K562 (cell line): Measurements from ENCODE around the gene KCNG3. TPM values are rescaled to one million over a fixed set of nuclear protein-coding genes. Genes with fewer than 3 reads are reported as not detected.
A peak's percentile ranks its signal among the peaks of the same experiment; 100 is the strongest.

Source experiments
- ATAC-seq: fragments of 200-7000 bp; cut with Tn5 transposase; 3 replicates; pipeline ENCODE4 v1.9.1; 2020; ENCODE audit warnings: moderate library complexity
- BruUV-seq: library from RNA; stranded (reverse); fragments of 400-500 nt; replicated peaks from 2 replicates; lab custom pipeline; 2021; lab: Mats Ljungman, UMichigan
- CTCF ChIA-PET: fragments of 300-600 bp; formaldehyde crosslinking; extraction: SDS; loops from one replicate; lab custom pipeline; 2021; ENCODE audit warnings: low intra/inter-chr PET ratio; lab: Yijun Ruan, JAX
- POLR2A ChIA-PET: fragments of 300-600, 350-650 bp; sonication (Branson Sonifier 250); formaldehyde crosslinking; extraction: SDS; loops from one replicate; lab custom pipeline; 2021; ENCODE audit warnings: antibody characterized with exemption, inconsistent platforms; lab: Yijun Ruan, JAX
- DNase-seq, 4 experiments: peaks; one replicate each; pipeline versions ENCODE4 v3.0.0 to v3.0.0-alpha.2; 2011 to 2018; ENCODE audit warnings: low spot score in 3 of 4, mixed read lengths in 3 of 4; ENCODE audit errors: extremely low read depth in 1 of 4
- FAIRE-seq: peaks from 2 replicates; lab custom pipeline; 2011; peaks lifted over from hg19 to GRCh38; lab: Jason Lieb, UNC
- H2AFZ ChIP-seq: 2 replicates; pipeline ENCODE4 v1.6.0; 2011; ENCODE audit warnings: low read depth, low read length, control low read depth, inconsistent platforms
- H3K27ac ChIP-seq: fragments of 200-600 bp; 3 replicates; pipeline ENCODE4 v1.8.0; 2011; ENCODE audit warnings: low read depth, mild to moderate bottlenecking, control low read depth, inconsistent platforms, low read length, moderate library complexity, mixed read lengths; ENCODE audit errors: extremely low read depth
- H3K27me3 ChIP-seq, 2 experiments: fragments of 300-600 bp in 1 of 2; 2 replicates in 1 of 2; 3 replicates in 1 of 2; pipeline versions ENCODE4 v1.6.0 to v1.8.0; 2011; ENCODE audit warnings: inconsistent platforms in 2 of 2, low read length in 2 of 2, mild to moderate bottlenecking in 1 of 2, mixed read lengths in 1 of 2, moderate library complexity in 1 of 2; ENCODE audit not compliant: control insufficient read depth in 2 of 2, insufficient read depth in 2 of 2
- H3K36me3 ChIP-seq: fragments of 300-600 bp; 3 replicates; pipeline ENCODE4 v1.8.0; 2011; ENCODE audit warnings: mild to moderate bottlenecking, low read length, inconsistent platforms; ENCODE audit not compliant: control insufficient read depth, insufficient read depth
- H3K4me1 ChIP-seq, 2 experiments: fragments of 200-600 bp in 1 of 2; replicated peaks in 1 of 2; 2 replicates in 1 of 2; 3 replicates in 1 of 2; pipeline versions ENCODE4 v1.5.1 to v1.8.0; 2011; ENCODE audit warnings: inconsistent platforms in 2 of 2, low read length in 2 of 2, mild to moderate bottlenecking in 1 of 2, mixed read lengths in 1 of 2, moderate library complexity in 1 of 2; ENCODE audit not compliant: control insufficient read depth in 2 of 2, insufficient read depth in 2 of 2
- H3K4me2 ChIP-seq: 2 replicates; pipeline ENCODE4 v1.6.1; 2011; ENCODE audit warnings: low read length, control low read depth, inconsistent platforms, mixed read lengths; ENCODE audit not compliant: insufficient read depth
- H3K4me3 ChIP-seq: fragments of 200-600 bp; sonication (generic), shearing (Covaris generic); 2 replicates; pipeline ENCODE4 v1.5.1; 2016; ENCODE audit warnings: control low read depth, inconsistent platforms
- H3K79me2 ChIP-seq: fragments of 200-600 bp; 3 replicates; pipeline ENCODE4 v1.8.0; 2011; ENCODE audit warnings: low read length, inconsistent platforms; ENCODE audit not compliant: control insufficient read depth, insufficient read depth
- H3K9ac ChIP-seq, 2 experiments: 2 replicates each; pipeline versions ENCODE4 v1.6.0 to v1.6.1; 2011; ENCODE audit warnings: low read depth in 2 of 2, low read length in 2 of 2, control low read depth in 1 of 2, inconsistent platforms in 1 of 2, mild to moderate bottlenecking in 1 of 2, mixed read lengths in 1 of 2; ENCODE audit not compliant: insufficient read depth in 1 of 2
- H3K9me1 ChIP-seq: one replicate; pipeline ENCODE4 v1.6.0; 2011; ENCODE audit warnings: inconsistent platforms, mild to moderate bottlenecking, low read length, moderate library complexity; ENCODE audit not compliant: control insufficient read depth, insufficient read depth
- H3K9me3 ChIP-seq: replicated peaks from 2 replicates; pipeline ENCODE4 v1.5.1; 2011; ENCODE audit warnings: low read depth, low read length, inconsistent platforms; ENCODE audit not compliant: control insufficient read depth, insufficient read depth
- H4K20me1 ChIP-seq: replicated peaks from 2 replicates; pipeline ENCODE4 v1.6.1; 2011; ENCODE audit warnings: low read length, inconsistent platforms, mixed read lengths; ENCODE audit not compliant: control insufficient read depth, insufficient read depth
- CEBPB ChIP-seq: fragments of 450-650 bp; IDR thresholded peaks from 2 replicates; pipeline ENCODE4 v1.6.1; 2016; ENCODE audit warnings: missing genetic modification characterization, missing compliant biosample characterization
- MCM3 ChIP-seq: fragments of 450-650 bp; IDR thresholded peaks from 2 replicates; pipeline ENCODE4 v1.6.1; 2016
- WGBS: fragments of 100-300 bp; shearing (Covaris generic); methylation state at CpG from one replicate; pipeline ENCODE4 v1.1.6; 2016; ENCODE audit warnings: low coverage, mixed read lengths; ENCODE audit not compliant: insufficient coverage; ENCODE audit errors: missing lambda C conversion rate; 5-methylcytosine and 5-hydroxymethylcytosine counted together
- in situ Hi-C: fragments of 300-500 bp; cut with MboI; formaldehyde crosslinking; loops from 4 replicates; pipeline ENCODE4 v1.15.0; 2018; ENCODE audit warnings: inconsistent platforms, mixed read lengths
- intact Hi-C: fragments of 100-400 bp; cut with micrococcal nuclease; formaldehyde crosslinking; loops from 2 replicates; pipeline ENCODE4 v1.14.2; 2022
- polyA plus RNA-seq, 8 experiments: library from polyadenylated mRNA; depleted of rRNA in 4 of 8; stranded (reverse) in 5 of 8; unstranded in 3 of 8; fragments of >200 nt; fragmentation: Nextera tagmentation in 2 of 8; fragmentation: Illumina TruSeq in 1 of 8; extraction: Ambion mirVana in 2 of 8; extraction: Trizol in 1 of 8; gene quantifications; 2 replicates each; pipeline versions ENCODE4 v1.2.1 to v1.2.3, GENCODE V29; 2011 to 2014; ENCODE audit warnings: inconsistent platforms in 1 of 8, missing spikeins in 1 of 8
- total RNA-seq, 7 experiments: library from RNA; depleted of rRNA in 6 of 7; stranded (reverse); fragments of >200 nt in 6 of 7; fragmentation: Illumina TruSeq in 2 of 7; extraction: Trizol in 2 of 7; gene quantifications; 2 replicates each; pipeline versions ENCODE4 v1.2.1 to v1.2.3, GENCODE V29; 2011 to 2021; ENCODE audit warnings: low replicate concordance in 1 of 7
- TF ChIP-seq, protein P1 (sequence below): fragments of 450-650 bp; formaldehyde crosslinking; IDR thresholded peaks from 2 replicates; pipeline ENCODE4 v1.4.0; 2020; ENCODE audit warnings: mild to moderate bottlenecking, moderate library complexity

Gene KCNG3
- total and polyA plus RNA-seq, 9 of the 15 experiments (the other 6 are each of a cell fraction or from before 2014, with no cell fraction given), result not detected

GRCh38 chr2:42493468-42494354 lies at the start of gene KCNG3 (continued):
- TF ChIP-seq, protein P1, sequence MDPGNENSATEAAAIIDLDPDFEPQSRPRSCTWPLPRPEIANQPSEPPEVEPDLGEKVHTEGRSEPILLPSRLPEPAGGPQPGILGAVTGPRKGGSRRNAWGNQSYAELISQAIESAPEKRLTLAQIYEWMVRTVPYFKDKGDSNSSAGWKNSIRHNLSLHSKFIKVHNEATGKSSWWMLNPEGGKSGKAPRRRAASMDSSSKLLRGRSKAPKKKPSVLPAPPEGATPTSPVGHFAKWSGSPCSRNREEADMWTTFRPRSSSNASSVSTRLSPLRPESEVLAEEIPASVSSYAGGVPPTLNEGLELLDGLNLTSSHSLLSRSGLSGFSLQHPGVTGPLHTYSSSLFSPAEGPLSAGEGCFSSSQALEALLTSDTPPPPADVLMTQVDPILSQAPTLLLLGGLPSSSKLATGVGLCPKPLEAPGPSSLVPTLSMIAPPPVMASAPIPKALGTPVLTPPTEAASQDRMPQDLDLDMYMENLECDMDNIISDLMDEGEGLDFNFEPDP (CRISPR knock-in tag), result no peak

DNA sequence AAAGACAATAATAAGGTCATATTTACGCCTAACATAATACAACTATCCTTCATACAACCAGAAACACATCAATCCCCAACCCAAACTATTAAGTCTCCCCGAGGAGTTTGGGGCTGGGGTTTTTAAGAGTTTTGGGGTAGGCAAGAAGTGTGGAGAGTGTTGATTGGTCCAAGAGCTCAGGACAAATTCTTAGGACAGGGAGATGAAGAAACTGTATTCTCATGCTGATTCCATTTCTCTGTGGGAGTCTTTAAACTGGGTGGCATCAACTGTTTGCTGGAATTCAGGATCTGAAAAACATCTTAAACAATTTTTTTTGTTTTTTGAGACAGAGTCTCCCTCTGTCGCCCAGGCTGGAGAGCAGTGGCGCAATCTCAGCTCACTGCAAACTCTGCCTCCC lies 49.1 kb upstream of the KCNG3 start:
- intact Hi-C loops, result no loop called here
- H3K9ac ChIP-seq, result no peak overlapping the region
- BruUV-seq, result no TSS peak
- peak; percentile 31; the same call in 1 of the 2 replicates for TF ChIP-seq CEBPB (tag)
- no peak for TF ChIP-seq MCM3
- TF ChIP-seq, all 486 proteins: peak for 1
- Histone ChIP-seq H3K27ac (no peak overlapping the region), H4K20me1 (no peaks in the 10 kb centered on the region), H3K4me3 (no peak overlapping the region), H3K9me3 (no peaks in the 10 kb centered on the region), H3K9me1 (no peaks in the 10 kb centered on the region), H2AFZ (no peak overlapping the region), H3K4me2 (no peak overlapping the region), H3K36me3 (no peaks in the 10 kb centered on the region), H3K4me1 (no peaks in the 10 kb centered on the region), H3K27me3 (peaks cover 6 to 8% of the 10 kb centered on the region in 2 experiments; a peak in 3 of 5 replicates), H3K79me2 (no peaks in the 10 kb centered on the region)
- in situ Hi-C loops, result no loop called here
- ATAC-seq (no peak), DNase-seq (no peak), FAIRE-seq (no peak)
- WGBS, result 13% methylated on average over 4 of the region's 4 CpGs
- ChIA-PET CTCF (no interaction called here), POLR2A (no interaction called here)
